GM12878 (cell line): ENCODE results near the gene UTP11. TPM values are rescaled to one million over a fixed set of nuclear protein-coding genes. Genes with fewer than 3 reads are reported as not detected.
A peak's percentile ranks its signal among the peaks of the same experiment; 100 is the strongest.

Experiments
- ATAC-seq: fragments of 200-7000 bp; cut with Tn5 transposase; 3 replicates; pipeline ENCODE4 v1.9.1; 2020; ENCODE audit warnings: mild to moderate bottlenecking, moderate library complexity
- BruUV-seq: library from RNA; stranded (reverse); fragments of 400-500 nt; replicated peaks from 2 replicates; lab custom pipeline; 2021; lab: Mats Ljungman, UMichigan
- CTCF ChIA-PET: fragments of 300-600 bp; sonication (Branson Sonifier 250); formaldehyde crosslinking; extraction: SDS; loops from one replicate; lab custom pipeline; 2021; ENCODE audit warnings: inconsistent platforms; lab: Yijun Ruan, JAX
- POLR2A ChIA-PET: fragments of 350-600 bp; formaldehyde crosslinking; extraction: SDS; loops from one replicate; lab custom pipeline; 2021; ENCODE audit warnings: inconsistent platforms; lab: Charles Lee
- RAD21 ChIA-PET: fragments of 300-600 bp; sonication (Branson Sonifier 250); formaldehyde crosslinking; loops from one replicate; lab custom pipeline; 2023; ENCODE audit warnings: antibody characterized with exemption; ENCODE audit not compliant: unreplicated experiment; lab: Charles Lee
- SMC1A ChIA-PET: fragments of 300-600 bp; sonication (Branson Sonifier 250); formaldehyde crosslinking; loops from one replicate; lab custom pipeline; 2023; ENCODE audit not compliant: unreplicated experiment, uncharacterized antibody; lab: Charles Lee
- DNase-seq: peaks from one replicate; pipeline ENCODE4 v3.0.0-alpha.2; 2011; ENCODE audit warnings: low read depth, low spot score
- FAIRE-seq: peaks from 3 replicates; lab custom pipeline; 2011; peaks lifted over from hg19 to GRCh38; lab: Jason Lieb, UNC
- H2AFZ ChIP-seq: 2 replicates; pipeline ENCODE4 v1.6.0; 2011; ENCODE audit warnings: low read depth, low read length, control low read depth; ENCODE audit not compliant: control insufficient read depth
- H3K27ac ChIP-seq: 2 replicates; pipeline ENCODE4 v1.5.1; 2011; ENCODE audit warnings: control low read depth; ENCODE audit not compliant: control insufficient read depth, insufficient read depth
- H3K27me3 ChIP-seq, 2 experiments: replicated peaks in 1 of 2; 2 replicates each; pipeline versions ENCODE4 v1.6.0 to v1.6.1; 2011; ENCODE audit warnings: low read length in 1 of 2; ENCODE audit not compliant: control insufficient read depth in 2 of 2, insufficient read depth in 2 of 2
- H3K36me3 ChIP-seq, 2 experiments: 2 replicates each; pipeline ENCODE4 v1.5.1; 2011; ENCODE audit warnings: low read length in 1 of 2; ENCODE audit not compliant: control insufficient read depth in 2 of 2, insufficient read depth in 2 of 2
- H3K4me1 ChIP-seq: 2 replicates; pipeline ENCODE4 v1.6.1; 2011; ENCODE audit warnings: mild to moderate bottlenecking, low read length, moderate library complexity, mixed read lengths; ENCODE audit not compliant: control insufficient read depth, insufficient read depth
- H3K4me2 ChIP-seq: 2 replicates; pipeline ENCODE4 v1.6.0; 2011; ENCODE audit warnings: control low read depth; ENCODE audit not compliant: control insufficient read depth, insufficient read depth
- H3K4me3 ChIP-seq: fragments of 200-600 bp; sonication (generic); 2 replicates; pipeline ENCODE4 v1.5.1; 2016
- H3K79me2 ChIP-seq: 2 replicates; pipeline ENCODE4 v1.6.0; 2011; ENCODE audit warnings: low read length; ENCODE audit not compliant: control insufficient read depth, insufficient read depth
- H3K9ac ChIP-seq: 2 replicates; pipeline ENCODE4 v1.8.0; 2011; ENCODE audit warnings: low read length, control low read depth, mixed read lengths; ENCODE audit not compliant: control insufficient read depth, insufficient read depth
- H3K9me3 ChIP-seq: replicated peaks from 3 replicates; pipeline ENCODE4 v1.5.1; 2011; ENCODE audit warnings: mild to moderate bottlenecking, low read length; ENCODE audit not compliant: control insufficient read depth, insufficient read depth
- H4K20me1 ChIP-seq: 2 replicates; pipeline ENCODE4 v1.6.0; 2011; ENCODE audit not compliant: control insufficient read depth, insufficient read depth
- BCL3 ChIP-seq: IDR thresholded peaks from 2 replicates; pipeline ENCODE4 v1.6.1; 2011; ENCODE audit warnings: borderline replicate concordance, low read depth, mild to moderate bottlenecking, moderate library complexity, low read length; ENCODE audit not compliant: insufficient read depth, poor library complexity, severe bottlenecking
- CTCF ChIP-seq, 3 experiments: IDR thresholded peaks in 2 of 3; conservative IDR thresholded peaks in 1 of 3; 2 replicates each; pipeline ENCODE4 v1.5.1; 2011; ENCODE audit warnings: low read depth in 3 of 3, low read length in 3 of 3, mild to moderate bottlenecking in 3 of 3, control low read depth in 2 of 3, moderate library complexity in 2 of 3, inconsistent platforms in 1 of 3, mixed read lengths in 1 of 3; ENCODE audit not compliant: control insufficient read depth in 2 of 3, insufficient read depth in 1 of 3; ENCODE audit errors: extremely low read depth in 1 of 3
- CUX1 ChIP-seq: IDR thresholded peaks from 2 replicates; pipeline ENCODE4 v1.6.1; 2012; ENCODE audit warnings: improper control_type of control experiment, low read depth, low read length; ENCODE audit not compliant: insufficient replicate concordance
- MXI1 ChIP-seq: fragments of 150-350 bp; IDR thresholded peaks from 2 replicates; pipeline ENCODE4 v1.6.1; 2011; ENCODE audit warnings: low read depth, mild to moderate bottlenecking, inconsistent platforms, low read length, improper control_type of control experiment
- RAD21 ChIP-seq: IDR thresholded peaks from 2 replicates; pipeline ENCODE4 v1.6.1; 2011; ENCODE audit warnings: mild to moderate bottlenecking, low read depth, low read length, moderate library complexity; ENCODE audit not compliant: insufficient read depth
- SIN3A ChIP-seq: IDR thresholded peaks from 2 replicates; pipeline ENCODE4 v1.6.1; 2012; ENCODE audit warnings: low read depth, low read length, improper control_type of control experiment
- SMARCA5 ChIP-seq: fragments of 450-650 bp; IDR thresholded peaks from 2 replicates; pipeline ENCODE4 v1.6.1; 2017; ENCODE audit warnings: mild to moderate bottlenecking
- SMC3 ChIP-seq: IDR thresholded peaks from 2 replicates; pipeline ENCODE4 v1.6.1; 2011; ENCODE audit warnings: low read length, improper control_type of control experiment, borderline replicate concordance
- STAT1 ChIP-seq: fragments of 450-650 bp; conservative IDR thresholded peaks from 2 replicates; pipeline ENCODE4 v1.6.1; 2014; ENCODE audit warnings: antibody characterized with exemption, mild to moderate bottlenecking
- ZNF24 ChIP-seq: fragments of 450-650 bp; IDR thresholded peaks from 2 replicates; pipeline ENCODE4 v1.6.1; 2017; ENCODE audit warnings: antibody characterized with exemption, mild to moderate bottlenecking
- WGBS: methylation state at CpG from one replicate; pipeline ENCODE4 v1.1.6; 2016; ENCODE audit warnings: low lambda C conversion rate; ENCODE audit not compliant: insufficient replicate concordance, insufficient coverage; ENCODE audit errors: missing lambda C conversion rate; 5-methylcytosine and 5-hydroxymethylcytosine counted together
- in situ Hi-C: fragments of 300-500 bp; cut with MboI; formaldehyde crosslinking; loops from 9 replicates; pipeline ENCODE4 v1.14.3; 2018; ENCODE audit warnings: mixed read lengths
- intact Hi-C: fragments of 100-400 bp; cut with micrococcal nuclease; formaldehyde crosslinking; loops from one replicate; pipeline ENCODE4 v1.14.2; 2022; ENCODE audit not compliant: unreplicated experiment
- polyA plus RNA-seq, 11 experiments: library from polyadenylated mRNA; depleted of rRNA in 4 of 11; unstranded in 6 of 11; stranded (reverse) in 5 of 11; fragments of >200 nt; fragmentation: Nextera tagmentation in 4 of 11; fragmentation: Illumina TruSeq in 1 of 11; extraction: Ambion mirVana in 4 of 11; extraction: Trizol in 1 of 11; gene quantifications; 1 replicate in 1 of 11; 2 replicates in 10 of 11; pipeline versions ENCODE4 v1.2.1 to v1.2.3, GENCODE V29; 2011 to 2016; ENCODE audit warnings: inconsistent platforms in 2 of 11, missing spikeins in 2 of 11, low read depth in 1 of 11
- total RNA-seq, 4 experiments: library from RNA; depleted of rRNA in 3 of 4; stranded (reverse); fragments of >200 nt in 3 of 4; fragmentation: Illumina TruSeq in 1 of 4; extraction: Trizol in 1 of 4; gene quantifications; 2 replicates each; pipeline versions ENCODE4 v1.2.1 to v1.2.3, GENCODE V29; 2013 to 2021

The UTP11 gene
- total and polyA plus RNA-seq, 10 of the 15 experiments (the other 5 are each of a cell fraction or from before 2014, with no cell fraction given) = 34.5 to 146 (median 64.2) TPM

GRCh38 chr1:38018864-38019343, 6.4 kb downstream of the UTP11 start:
- Histone ChIP-seq H3K9me3 (no peaks in the 10 kb centered on the region), H3K4me3 (no peak overlapping the region), H3K9ac (no peak overlapping the region), H3K27ac (no peak overlapping the region), H3K36me3 (peaks cover 4 to 20% of the 10 kb centered on the region in 2 experiments; a peak in 3 of 4 replicates), H3K79me2 (peaks cover 16% of the 10 kb centered on the region), H3K4me1 (no peaks in the 10 kb centered on the region), H4K20me1 (no peaks in the 10 kb centered on the region), H2AFZ (no peak overlapping the region), H3K27me3 (no peaks in the 10 kb centered on the region), H3K4me2 (no peak overlapping the region)
- DNase-seq = no peak
- in situ Hi-C loops = no loop called here
- ChIA-PET CTCF (interaction anchor here (0.6 to 13.9 kb wide), 21 partner anchors 9 to 837 kb away, joined by 3 to 252 read pairs (median 4); partner anchors contain the start of gene SF3A3), RAD21 (interaction anchor here (0.7 to 1.6 kb wide), 7 partner anchors 9 to 130 kb away, joined by 3 to 4 read pairs (median 3); no protein-coding TSS in a partner anchor), SMC1A (interaction anchor here (0.5 to 2.5 kb wide), 13 partner anchors 9 to 201 kb away, joined by 3 to 10 read pairs (median 3); partner anchors contain the start of gene SF3A3), POLR2A (no interaction called here)
- peak; percentile 71 for ATAC-seq
- FAIRE-seq = no peak
- TF ChIP-seq SMARCA5 = no peak
- TF ChIP-seq SIN3A = no peak
- peak; percentile 61; the same call in 1 of the 2 replicates for TF ChIP-seq SMC3
- no peak for TF ChIP-seq STAT1
- TF ChIP-seq BCL3 = no peak
- TF ChIP-seq CTCF (IDR thresholded peaks at IDR 0.05 in 2 of 3, conservative IDR thresholded peaks at IDR 0.05 in 1 of 3; ENCODE audit: control insufficient read depth in 2 of 3, extremely low read depth in 1 of 3, insufficient read depth in 1 of 3, low read depth in 3 of 3, low read length in 3 of 3) = peak; percentile 47 to 69 (median 54); a peak in 4 of 6 replicates
- TF ChIP-seq MXI1 = 0 out of 2 replicates have a peak, but pooled peaks have one; percentile 40
- no peak for TF ChIP-seq CUX1
- peak; percentile 62 for TF ChIP-seq RAD21
- peak; percentile 74 for TF ChIP-seq ZNF24
- no TSS peak for BruUV-seq
- intact Hi-C loops = loop anchor here (1.0 kb wide), 2 partner anchors 29 to 129 kb away; partner anchors contain the start of gene SF3A3
- WGBS = 79% methylated on average over 6 of the region's 6 CpGs
